Neural cell (in vitro differentiated cells): Measurements from ENCODE around the gene FADS3. TPM values are rescaled to one million over a fixed set of nuclear protein-coding genes. Genes with fewer than 3 reads are reported as not detected.

Source experiments
- H2AFZ ChIP-seq: fragments of 200-600, 300-800 bp; sonication (generic), shearing (Covaris generic); 2 replicates; pipeline ENCODE4 v1.6.0; 2014; ENCODE audit warnings: low read depth, mild to moderate bottlenecking, antibody characterized with exemption, low read length, moderate library complexity
- H3F3A ChIP-seq: fragments of 200-600 bp; shearing (Covaris generic); 2 replicates; pipeline ENCODE4 v1.6.1; 2016; ENCODE audit warnings: mild to moderate bottlenecking, moderate library complexity, mixed read lengths, antibody characterized with exemption, low read length; ENCODE audit not compliant: insufficient read depth, poor library complexity, severe bottlenecking
- H3K27ac ChIP-seq: fragments of 200-600, 300-800 bp; sonication (generic), shearing (Covaris generic); 2 replicates; pipeline ENCODE4 v1.5.1; 2014; ENCODE audit warnings: mild to moderate bottlenecking, low read length, moderate library complexity
- H3K27me3 ChIP-seq: fragments of 300-800, 200-600 bp; sonication (generic), shearing (Covaris generic); 2 replicates; pipeline ENCODE4 v1.6.0; 2014; ENCODE audit warnings: mild to moderate bottlenecking, low read depth, low read length, moderate library complexity; ENCODE audit not compliant: insufficient read depth
- H3K36me3 ChIP-seq: fragments of 300-800, 200-600 bp; sonication (generic), shearing (Covaris generic); 2 replicates; pipeline ENCODE4 v1.5.1; 2014; ENCODE audit warnings: mild to moderate bottlenecking, antibody characterized with exemption, low read length, moderate library complexity; ENCODE audit not compliant: insufficient read depth
- H3K4me2 ChIP-seq: fragments of 300-800, 200-600 bp; sonication (generic), shearing (Covaris generic); 2 replicates; pipeline ENCODE4 v1.6.0; 2014; ENCODE audit warnings: mild to moderate bottlenecking, low read length
- H3K4me3 ChIP-seq: fragments of 300-800, 200-600 bp; sonication (generic), shearing (Covaris generic); 2 replicates; pipeline ENCODE4 v1.5.1; 2014; ENCODE audit warnings: mild to moderate bottlenecking, low read length, moderate library complexity
- H3K79me2 ChIP-seq: fragments of 200-600 bp; shearing (Covaris generic); replicated peaks from 2 replicates; pipeline ENCODE4 v1.6.0; 2014; ENCODE audit warnings: mild to moderate bottlenecking, low read length, moderate library complexity; ENCODE audit not compliant: insufficient read depth
- H3K9ac ChIP-seq: fragments of 300-800, 200-600 bp; sonication (generic), shearing (Covaris generic); 2 replicates; pipeline ENCODE4 v1.6.1; 2016; ENCODE audit warnings: mild to moderate bottlenecking, low read length, mixed read lengths
- H3K9me2 ChIP-seq: fragments of 200-600 bp; shearing (Covaris generic); 2 replicates; pipeline ENCODE4 v1.6.1; 2016; ENCODE audit warnings: mild to moderate bottlenecking, low read length, mixed read lengths; ENCODE audit not compliant: insufficient read depth
- H3K9me3 ChIP-seq: fragments of 200-600, 300-800 bp; sonication (generic), shearing (Covaris generic); 2 replicates; pipeline ENCODE4 v1.6.1; 2016; ENCODE audit warnings: mild to moderate bottlenecking, mixed run types, low read length, moderate library complexity, mixed read lengths
- H4K20me1 ChIP-seq: fragments of 200-600 bp; shearing (Covaris generic); 2 replicates; pipeline ENCODE4 v1.6.1; 2016; ENCODE audit warnings: mild to moderate bottlenecking, mixed run types; ENCODE audit not compliant: insufficient read depth
- EP300 ChIP-seq: fragments of 450-650 bp; conservative IDR thresholded peaks from 2 replicates; pipeline ENCODE4 v1.6.1; 2014; ENCODE audit warnings: antibody characterized with exemption, mild to moderate bottlenecking, moderate library complexity; ENCODE audit not compliant: poor library complexity, severe bottlenecking
- EZH2 ChIP-seq: fragments of 200-600, 300-800 bp; shearing (Covaris generic), sonication (generic); IDR thresholded peaks from 2 replicates; pipeline ENCODE4 v1.6.1; 2014; ENCODE audit warnings: antibody characterized with exemption, low read length, borderline replicate concordance, mild to moderate bottlenecking; ENCODE audit not compliant: insufficient read depth, poor library complexity, severe bottlenecking
- MXI1 ChIP-seq: fragments of 450-650 bp; conservative IDR thresholded peaks from 2 replicates; pipeline ENCODE4 v1.6.1; 2014; ENCODE audit warnings: antibody characterized with exemption, mild to moderate bottlenecking; ENCODE audit not compliant: poor library complexity, severe bottlenecking
- POLR2AphosphoS5 ChIP-seq: IDR thresholded peaks from 2 replicates; pipeline ENCODE4 v1.6.1; 2012
- RAD21 ChIP-seq: fragments of 450-650 bp; conservative IDR thresholded peaks from 2 replicates; pipeline ENCODE4 v1.6.1; 2014; ENCODE audit warnings: antibody characterized with exemption, mild to moderate bottlenecking, moderate library complexity
- SMC3 ChIP-seq: fragments of 450-650 bp; conservative IDR thresholded peaks from 2 replicates; pipeline ENCODE4 v1.6.1; 2014; ENCODE audit warnings: antibody characterized with exemption, mild to moderate bottlenecking, moderate library complexity; ENCODE audit not compliant: poor library complexity
- TAF1 ChIP-seq: IDR thresholded peaks from 2 replicates; pipeline ENCODE4 v1.6.1; 2012; ENCODE audit warnings: low read depth
- polyA plus RNA-seq: library from polyadenylated mRNA; depleted of rRNA; stranded (reverse); fragments of >200 nt; gene quantifications from 2 replicates; pipeline ENCODE4 v1.2.3, GENCODE V29; 2014
- TF ChIP-seq, protein P1 (sequence below): fragments of 450-650 bp; IDR thresholded peaks from 2 replicates; pipeline ENCODE4 v1.5.1; 2014; ENCODE audit warnings: antibody characterized with exemption, mild to moderate bottlenecking, moderate library complexity; ENCODE audit not compliant: poor library complexity, severe bottlenecking
- TF ChIP-seq, protein P2 (sequence below): IDR thresholded peaks from 2 replicates; pipeline ENCODE4 v1.6.1; 2012; ENCODE audit warnings: borderline replicate concordance

FADS3 gene
- polyA plus RNA-seq, 1 donor from 2014 or later = 35.4 TPM

DNA sequence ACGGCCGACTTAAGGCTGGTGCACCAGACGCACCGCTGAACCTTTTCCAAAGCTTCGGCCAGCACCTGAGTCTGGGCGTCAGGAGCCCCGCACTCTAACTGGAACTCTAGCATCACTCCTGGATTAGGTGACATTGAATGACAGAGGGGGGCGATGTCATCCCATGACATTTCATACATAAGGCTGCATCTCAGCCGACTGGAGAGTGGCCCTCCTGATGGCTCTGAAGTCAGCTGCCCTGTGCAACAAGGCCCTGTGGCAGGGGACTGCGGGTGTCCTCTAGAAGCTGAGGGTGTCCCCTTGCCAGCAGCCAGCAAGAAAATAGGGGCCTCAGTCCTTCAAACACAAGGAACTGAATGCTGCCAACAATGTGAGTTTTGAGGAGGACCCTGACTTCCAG, 10.1 kb upstream of the FADS3 start:
- TF ChIP-seq, protein P1, sequence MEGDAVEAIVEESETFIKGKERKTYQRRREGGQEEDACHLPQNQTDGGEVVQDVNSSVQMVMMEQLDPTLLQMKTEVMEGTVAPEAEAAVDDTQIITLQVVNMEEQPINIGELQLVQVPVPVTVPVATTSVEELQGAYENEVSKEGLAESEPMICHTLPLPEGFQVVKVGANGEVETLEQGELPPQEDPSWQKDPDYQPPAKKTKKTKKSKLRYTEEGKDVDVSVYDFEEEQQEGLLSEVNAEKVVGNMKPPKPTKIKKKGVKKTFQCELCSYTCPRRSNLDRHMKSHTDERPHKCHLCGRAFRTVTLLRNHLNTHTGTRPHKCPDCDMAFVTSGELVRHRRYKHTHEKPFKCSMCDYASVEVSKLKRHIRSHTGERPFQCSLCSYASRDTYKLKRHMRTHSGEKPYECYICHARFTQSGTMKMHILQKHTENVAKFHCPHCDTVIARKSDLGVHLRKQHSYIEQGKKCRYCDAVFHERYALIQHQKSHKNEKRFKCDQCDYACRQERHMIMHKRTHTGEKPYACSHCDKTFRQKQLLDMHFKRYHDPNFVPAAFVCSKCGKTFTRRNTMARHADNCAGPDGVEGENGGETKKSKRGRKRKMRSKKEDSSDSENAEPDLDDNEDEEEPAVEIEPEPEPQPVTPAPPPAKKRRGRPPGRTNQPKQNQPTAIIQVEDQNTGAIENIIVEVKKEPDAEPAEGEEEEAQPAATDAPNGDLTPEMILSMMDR = no peak
- no peak for TF ChIP-seq EP300
- no peak for TF ChIP-seq MXI1
- TF ChIP-seq POLR2AphosphoS5 = no peak
- TF ChIP-seq TAF1 = no peak
- no peak for TF ChIP-seq SMC3
- no peaks in the 10 kb centered on the region for H3K79me2 ChIP-seq
- H4K20me1 ChIP-seq = no peaks in the 10 kb centered on the region
- no peak overlapping the region for H2AFZ ChIP-seq
- peaks cover 7% of the 10 kb centered on the region for H3F3A ChIP-seq
- H3K27ac ChIP-seq = no peak overlapping the region
- H3K36me3 ChIP-seq = no peaks in the 10 kb centered on the region
- H3K27me3 ChIP-seq = no peaks in the 10 kb centered on the region
- H3K9me2 ChIP-seq = no peaks in the 10 kb centered on the region
- H3K9me3 ChIP-seq = no peaks in the 10 kb centered on the region
- no peak overlapping the region for H3K4me3 ChIP-seq
- H3K4me2 ChIP-seq = no peak overlapping the region
- no peak overlapping the region for H3K9ac ChIP-seq

DNA sequence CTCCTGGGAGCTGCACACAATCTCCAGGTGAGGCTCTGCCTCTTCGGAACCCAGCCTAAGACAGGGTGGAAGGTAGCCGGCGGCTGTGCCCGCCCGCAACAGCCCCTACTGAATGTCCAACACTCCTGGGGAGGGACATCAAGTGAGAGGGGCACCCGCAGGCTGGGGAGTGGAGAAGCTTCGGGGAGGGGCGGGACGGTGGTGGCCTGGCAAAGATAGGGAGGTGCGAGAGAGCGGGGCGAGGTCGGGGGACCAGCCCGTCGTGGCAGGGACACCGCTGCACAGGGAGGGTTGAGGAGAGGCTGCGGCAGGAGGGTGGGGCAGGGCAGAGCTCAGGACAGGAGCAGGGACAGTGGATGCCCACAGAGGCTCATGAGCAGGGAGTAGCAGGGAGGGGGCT, 8.9 kb upstream of the FADS3 start:
- Histone ChIP-seq H3K27ac (peak overlapping the region; percentile 81), H3F3A (peaks cover 7% of the 10 kb centered on the region), H3K9me2 (no peaks in the 10 kb centered on the region), H3K4me2 (no peak overlapping the region), H3K4me3 (no peak overlapping the region), H3K36me3 (no peaks in the 10 kb centered on the region), H3K79me2 (no peaks in the 10 kb centered on the region), H3K27me3 (no peaks in the 10 kb centered on the region), H3K9ac (peak overlapping the region; percentile 53), H2AFZ (no peak overlapping the region), H4K20me1 (no peaks in the 10 kb centered on the region), H3K9me3 (no peaks in the 10 kb centered on the region)
- TF ChIP-seq TAF1 = no peak
- TF ChIP-seq, protein P1 = no peak
- no peak for TF ChIP-seq EZH2
- TF ChIP-seq, protein P2, sequence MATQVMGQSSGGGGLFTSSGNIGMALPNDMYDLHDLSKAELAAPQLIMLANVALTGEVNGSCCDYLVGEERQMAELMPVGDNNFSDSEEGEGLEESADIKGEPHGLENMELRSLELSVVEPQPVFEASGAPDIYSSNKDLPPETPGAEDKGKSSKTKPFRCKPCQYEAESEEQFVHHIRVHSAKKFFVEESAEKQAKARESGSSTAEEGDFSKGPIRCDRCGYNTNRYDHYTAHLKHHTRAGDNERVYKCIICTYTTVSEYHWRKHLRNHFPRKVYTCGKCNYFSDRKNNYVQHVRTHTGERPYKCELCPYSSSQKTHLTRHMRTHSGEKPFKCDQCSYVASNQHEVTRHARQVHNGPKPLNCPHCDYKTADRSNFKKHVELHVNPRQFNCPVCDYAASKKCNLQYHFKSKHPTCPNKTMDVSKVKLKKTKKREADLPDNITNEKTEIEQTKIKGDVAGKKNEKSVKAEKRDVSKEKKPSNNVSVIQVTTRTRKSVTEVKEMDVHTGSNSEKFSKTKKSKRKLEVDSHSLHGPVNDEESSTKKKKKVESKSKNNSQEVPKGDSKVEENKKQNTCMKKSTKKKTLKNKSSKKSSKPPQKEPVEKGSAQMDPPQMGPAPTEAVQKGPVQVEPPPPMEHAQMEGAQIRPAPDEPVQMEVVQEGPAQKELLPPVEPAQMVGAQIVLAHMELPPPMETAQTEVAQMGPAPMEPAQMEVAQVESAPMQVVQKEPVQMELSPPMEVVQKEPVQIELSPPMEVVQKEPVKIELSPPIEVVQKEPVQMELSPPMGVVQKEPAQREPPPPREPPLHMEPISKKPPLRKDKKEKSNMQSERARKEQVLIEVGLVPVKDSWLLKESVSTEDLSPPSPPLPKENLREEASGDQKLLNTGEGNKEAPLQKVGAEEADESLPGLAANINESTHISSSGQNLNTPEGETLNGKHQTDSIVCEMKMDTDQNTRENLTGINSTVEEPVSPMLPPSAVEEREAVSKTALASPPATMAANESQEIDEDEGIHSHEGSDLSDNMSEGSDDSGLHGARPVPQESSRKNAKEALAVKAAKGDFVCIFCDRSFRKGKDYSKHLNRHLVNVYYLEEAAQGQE = no peak
- no peak for TF ChIP-seq MXI1
- no peak for TF ChIP-seq POLR2AphosphoS5
- no peak for TF ChIP-seq RAD21
